Ascending aorta (tissue), 2 donors: ENCODE data around the gene CD68. TPM values are rescaled to one million over a fixed set of nuclear protein-coding genes. Genes with fewer than 3 reads are reported as not detected.

Source experiments
- DNase-seq, 2 donors: peaks; one replicate each; pipeline ENCODE4 v3.0.0-alpha.2; 2019; ENCODE audit warnings: low spot score in 2 of 2
- H3K27ac ChIP-seq, 2 donors: fragments of 200-600 bp; sonication (generic); one replicate each; pipeline ENCODE4 v1.5.1; 2016 to 2017; ENCODE audit warnings: mild to moderate bottlenecking in 1 of 2
- H3K27me3 ChIP-seq: fragments of 200-600 bp; sonication (generic); one replicate; pipeline ENCODE4 v1.5.1; 2017
- H3K36me3 ChIP-seq, 2 donors: fragments of 200-600 bp; sonication (generic); one replicate each; pipeline ENCODE4 v1.5.1; 2016
- H3K4me1 ChIP-seq, 2 donors: fragments of 200-600 bp; sonication (generic); one replicate each; pipeline ENCODE4 v1.5.1; 2016 to 2017; ENCODE audit warnings: mild to moderate bottlenecking in 1 of 2
- H3K4me3 ChIP-seq, 2 donors: fragments of 200-600 bp; sonication (generic); one replicate each; pipeline ENCODE4 v1.5.1; 2016 to 2017; ENCODE audit warnings: mild to moderate bottlenecking in 1 of 2
- H3K9me3 ChIP-seq, 2 donors: fragments of 200-600 bp; sonication (generic); one replicate each; pipeline ENCODE4 v1.5.1; 2016
- CTCF ChIP-seq, 3 experiments: fragments of 200-600 bp in 2 of 3; fragments of 450-650 bp in 1 of 3; sonication (generic) in 2 of 3; IDR thresholded peaks; one replicate each; pipeline ENCODE4 v1.5.1; 2016 to 2019; ENCODE audit warnings: antibody characterized with exemption in 3 of 3, mild to moderate bottlenecking in 1 of 3, moderate library complexity in 1 of 3
- intact Hi-C: fragments of 100-400 bp; cut with DNase I; formaldehyde crosslinking; loops from one replicate; pipeline ENCODE4 v1.15.1; 2023
- total RNA-seq: library from RNA; depleted of rRNA; stranded (reverse); fragments of >200 nt; gene quantifications from one replicate; pipeline ENCODE4 v1.1.0, GENCODE V29; 2016

CD68 gene
- total RNA-seq, 1 donor from 2014 or later: 151 TPM

GRCh38 chr17:7580604-7581575 lies 1.5 kb downstream of the CD68 start:
- H3K27me3 ChIP-seq: no peaks in the 10 kb centered on the region
- H3K4me1 ChIP-seq: peaks cover 25 to 37% of the 10 kb centered on the region in 2 donors
- H3K9me3 ChIP-seq: no peaks in the 10 kb centered on the region
- TF ChIP-seq CTCF (IDR thresholded peaks at IDR 0.05): no peak
- H3K36me3 ChIP-seq: peaks cover 31% of the 10 kb centered on the region in 2 donors
- peak overlapping the region; percentile 85 to 87 for H3K27ac ChIP-seq
- H3K4me3 ChIP-seq: peak overlapping the region; percentile 30 to 65
- intact Hi-C loops: loop anchor here (10.0 kb wide), 1 partner anchor 594 kb away; the partner anchor contains the start of gene TMEM107
- DNase-seq: no peak

GRCh38 chr17:7582396-7583252 lies 3.2 kb downstream of the CD68 start:
- no peaks in the 10 kb centered on the region for H3K27me3 ChIP-seq
- DNase-seq: peak in 1 of 2 donors; percentile 69
- H3K9me3 ChIP-seq: no peaks in the 10 kb centered on the region
- H3K27ac ChIP-seq: peak overlapping the region; percentile 85 to 87
- intact Hi-C loops: loop anchor here (1.0 to 10.0 kb wide), 2 partner anchors 10 to 592 kb away; partner anchors contain the start of gene TMEM107
- H3K4me1 ChIP-seq: peaks cover 25 to 37% of the 10 kb centered on the region in 2 donors
- peaks cover 13 to 14% of the 10 kb centered on the region in 2 donors for H3K36me3 ChIP-seq
- TF ChIP-seq CTCF (IDR thresholded peaks at IDR 0.05): no peak
- peak overlapping the region; percentile 59 to 65 for H3K4me3 ChIP-seq

- no peak for TF ChIP-seq CTCF (IDR thresholded peaks at IDR 0.05)
- intact Hi-C loops: loop anchor here (1.0 to 10.0 kb wide), 2 partner anchors 11 to 591 kb away; partner anchors contain the start of gene TMEM107
Observed at GRCh38 chr17:7583253-7584109, 4.0 kb downstream of the CD68 start, which contains the start of gene MPDU1. Gene MPDU1 (plus strand): TSS chr17:7583852. CDS start chr17:7583863, 11 bp downstream.

GRCh38 chr17:7586673-7587419 lies 7.4 kb downstream of the CD68 start:
- Histone ChIP-seq H3K36me3 (peaks cover 7 to 9% of the 10 kb centered on the region in 2 donors), H3K4me1 (peaks cover 22 to 36% of the 10 kb centered on the region in 2 donors), H3K4me3 (no peak overlapping the region), H3K9me3 (no peaks in the 10 kb centered on the region), H3K27ac (no peak overlapping the region), H3K27me3 (no peaks in the 10 kb centered on the region)
- intact Hi-C loops: loop anchor here (10.0 kb wide), 1 partner anchor 588 kb away; the partner anchor contains the start of gene TMEM107
- no peak for TF ChIP-seq CTCF (IDR thresholded peaks at IDR 0.05)
- DNase-seq: no peak

More at GRCh38 chr17:7583253-7584109, 4.0 kb downstream of the CD68 start, which contains the start of gene MPDU1:
- peak within 1 kb of the TSS; percentile 85 to 87 for H3K27ac ChIP-seq
- peaks cover 5% of the 10 kb centered on the region in 2 donors for H3K36me3 ChIP-seq
- peak; percentile 79 to 98 for DNase-seq
- H3K4me3 ChIP-seq: peak within 1 kb of the TSS; percentile 59 to 65
- H3K27me3 ChIP-seq: no peaks in the 10 kb centered on the region
- no peaks in the 10 kb centered on the region for H3K9me3 ChIP-seq
- peaks cover 25 to 42% of the 10 kb centered on the region in 2 donors for H3K4me1 ChIP-seq
